SK-N-SH treated with all-trans-retinoic acid at 6 μM for 48 hours (cell line): ENCODE data around the gene CD63.

ENCODE experiments used
- BACH2 ChIP-seq: fragments of 250-450 bp; sonication (Bioruptor Pico); IDR thresholded peaks from 2 replicates; pipeline ENCODE4 v1.9.0; 2021; ENCODE audit warnings: mild to moderate bottlenecking, borderline replicate concordance
- CSDC2 ChIP-seq: fragments of 250-450 bp; sonication (Bioruptor Pico); IDR thresholded peaks from 2 replicates; pipeline ENCODE4 v1.5.0; 2020; ENCODE audit warnings: mild to moderate bottlenecking, moderate library complexity
- ESRRG ChIP-seq: fragments of 250-450 bp; sonication (Bioruptor Pico); IDR thresholded peaks from 2 replicates; pipeline ENCODE4 v1.6.1; 2021; ENCODE audit warnings: mild to moderate bottlenecking
- GLIS3 ChIP-seq: fragments of 250-450 bp; sonication (Bioruptor Pico); IDR thresholded peaks from 2 replicates; pipeline ENCODE4 v1.5.0; 2020; ENCODE audit warnings: mild to moderate bottlenecking, moderate library complexity
- ISL1 ChIP-seq: fragments of 250-450 bp; sonication (Bioruptor Pico); IDR thresholded peaks from 2 replicates; pipeline ENCODE4 v2.1.2; 2022; ENCODE audit warnings: mild to moderate bottlenecking, moderate library complexity
- OSR1 ChIP-seq: fragments of 250-450 bp; sonication (Bioruptor Pico); IDR thresholded peaks from 2 replicates; pipeline ENCODE4 v1.8.0; 2022; ENCODE audit warnings: moderate library complexity, mild to moderate bottlenecking, inconsistent platforms
- PPARA ChIP-seq: fragments of 250-450 bp; sonication (Bioruptor Pico); IDR thresholded peaks from 2 replicates; pipeline ENCODE4 v1.5.0; 2020; ENCODE audit warnings: mild to moderate bottlenecking, borderline replicate concordance
- TCF4 ChIP-seq: fragments of 250-450 bp; sonication (Bioruptor Pico); IDR thresholded peaks from 2 replicates; pipeline ENCODE4 v1.8.0; 2021; ENCODE audit warnings: mild to moderate bottlenecking, moderate library complexity, borderline replicate concordance
- ZC3H10 ChIP-seq: fragments of 250-450 bp; sonication (Bioruptor Pico); IDR thresholded peaks from 2 replicates; pipeline ENCODE4 v1.5.1; 2021; ENCODE audit warnings: mild to moderate bottlenecking, moderate library complexity
- ZFP3 ChIP-seq: fragments of 250-450 bp; sonication (Bioruptor Pico); IDR thresholded peaks from 2 replicates; pipeline ENCODE4 v1.5.0; 2020; ENCODE audit warnings: mild to moderate bottlenecking, moderate library complexity
- ZFP30 ChIP-seq: fragments of 450-650 bp; formaldehyde crosslinking; IDR thresholded peaks from 2 replicates; pipeline ENCODE4 v1.5.0; 2022; ENCODE audit warnings: mild to moderate bottlenecking, moderate library complexity
- TF ChIP-seq, protein P1 (sequence below): fragments of 250-450 bp; sonication (Bioruptor Pico); IDR thresholded peaks from 2 replicates; pipeline ENCODE4 v1.8.0; 2021; ENCODE audit warnings: low read depth, mild to moderate bottlenecking, moderate library complexity, borderline replicate concordance
- TF ChIP-seq, protein P2 (sequence below): fragments of 250-450 bp; sonication (Bioruptor Pico); IDR thresholded peaks from 2 replicates; pipeline ENCODE4 v1.8.0; 2020; ENCODE audit warnings: mild to moderate bottlenecking, moderate library complexity, borderline replicate concordance
- TF ChIP-seq, protein P3 (sequence below): fragments of 250-450 bp; sonication (Bioruptor Pico); IDR thresholded peaks from 2 replicates; pipeline ENCODE4 v1.5.1; 2020; ENCODE audit warnings: low read depth, mild to moderate bottlenecking, moderate library complexity

DNA sequence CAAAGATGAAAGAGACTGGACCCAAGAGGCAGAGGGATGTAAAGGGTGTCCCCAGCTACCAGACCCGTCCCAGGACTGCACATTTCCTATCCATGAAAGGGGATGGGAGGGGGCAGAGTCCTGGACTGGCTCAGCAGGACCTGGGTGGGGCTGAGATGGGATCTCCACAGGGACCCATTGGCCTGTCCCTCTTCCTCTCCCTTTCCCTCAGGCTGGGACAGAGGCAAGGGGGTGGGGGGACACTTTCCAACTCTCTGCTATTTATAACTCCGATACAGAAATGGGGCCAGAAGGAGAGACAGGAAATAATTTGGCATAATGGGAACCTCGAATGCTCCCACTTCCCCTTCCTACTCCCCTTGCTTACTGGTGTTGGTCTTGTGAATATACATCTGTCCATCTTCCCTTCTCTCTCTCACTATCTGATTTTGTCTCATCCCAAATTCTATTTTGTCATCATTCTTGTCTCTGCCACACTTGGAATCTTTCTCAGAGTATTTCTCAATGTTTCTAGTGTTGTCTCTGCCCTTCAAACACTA lies 20.0 kb downstream of the CD63 start:
- TF ChIP-seq ZFP3 (no peak), BACH2 (CRISPR knock-in tag) (no peak), ESRRG (CRISPR knock-in tag) (no peak), ZC3H10 (CRISPR knock-in tag) (no peak), PPARA (no peak), TCF4 (CRISPR knock-in tag) (no peak), GLIS3 (CRISPR knock-in tag) (no peak), CSDC2 (no peak), OSR1 (CRISPR knock-in tag) (no peak), ZFP30 (CRISPR knock-in tag) (no peak), ISL1 (no peak)
- TF ChIP-seq, protein P1, sequence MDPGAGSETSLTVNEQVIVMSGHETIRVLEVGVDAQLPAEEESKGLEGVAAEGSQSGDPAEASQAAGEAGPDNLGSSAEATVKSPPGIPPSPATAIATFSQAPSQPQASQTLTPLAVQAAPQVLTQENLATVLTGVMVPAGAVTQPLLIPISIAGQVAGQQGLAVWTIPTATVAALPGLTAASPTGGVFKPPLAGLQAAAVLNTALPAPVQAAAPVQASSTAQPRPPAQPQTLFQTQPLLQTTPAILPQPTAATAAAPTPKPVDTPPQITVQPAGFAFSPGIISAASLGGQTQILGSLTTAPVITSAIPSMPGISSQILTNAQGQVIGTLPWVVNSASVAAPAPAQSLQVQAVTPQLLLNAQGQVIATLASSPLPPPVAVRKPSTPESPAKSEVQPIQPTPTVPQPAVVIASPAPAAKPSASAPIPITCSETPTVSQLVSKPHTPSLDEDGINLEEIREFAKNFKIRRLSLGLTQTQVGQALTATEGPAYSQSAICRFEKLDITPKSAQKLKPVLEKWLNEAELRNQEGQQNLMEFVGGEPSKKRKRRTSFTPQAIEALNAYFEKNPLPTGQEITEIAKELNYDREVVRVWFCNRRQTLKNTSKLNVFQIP = no peak
- TF ChIP-seq, protein P2, sequence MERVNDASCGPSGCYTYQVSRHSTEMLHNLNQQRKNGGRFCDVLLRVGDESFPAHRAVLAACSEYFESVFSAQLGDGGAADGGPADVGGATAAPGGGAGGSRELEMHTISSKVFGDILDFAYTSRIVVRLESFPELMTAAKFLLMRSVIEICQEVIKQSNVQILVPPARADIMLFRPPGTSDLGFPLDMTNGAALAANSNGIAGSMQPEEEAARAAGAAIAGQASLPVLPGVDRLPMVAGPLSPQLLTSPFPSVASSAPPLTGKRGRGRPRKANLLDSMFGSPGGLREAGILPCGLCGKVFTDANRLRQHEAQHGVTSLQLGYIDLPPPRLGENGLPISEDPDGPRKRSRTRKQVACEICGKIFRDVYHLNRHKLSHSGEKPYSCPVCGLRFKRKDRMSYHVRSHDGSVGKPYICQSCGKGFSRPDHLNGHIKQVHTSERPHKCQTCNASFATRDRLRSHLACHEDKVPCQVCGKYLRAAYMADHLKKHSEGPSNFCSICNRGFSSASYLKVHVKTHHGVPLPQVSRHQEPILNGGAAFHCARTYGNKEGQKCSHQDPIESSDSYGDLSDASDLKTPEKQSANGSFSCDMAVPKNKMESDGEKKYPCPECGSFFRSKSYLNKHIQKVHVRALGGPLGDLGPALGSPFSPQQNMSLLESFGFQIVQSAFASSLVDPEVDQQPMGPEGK (CRISPR knock-in tag) = no peak
- TF ChIP-seq, protein P3, sequence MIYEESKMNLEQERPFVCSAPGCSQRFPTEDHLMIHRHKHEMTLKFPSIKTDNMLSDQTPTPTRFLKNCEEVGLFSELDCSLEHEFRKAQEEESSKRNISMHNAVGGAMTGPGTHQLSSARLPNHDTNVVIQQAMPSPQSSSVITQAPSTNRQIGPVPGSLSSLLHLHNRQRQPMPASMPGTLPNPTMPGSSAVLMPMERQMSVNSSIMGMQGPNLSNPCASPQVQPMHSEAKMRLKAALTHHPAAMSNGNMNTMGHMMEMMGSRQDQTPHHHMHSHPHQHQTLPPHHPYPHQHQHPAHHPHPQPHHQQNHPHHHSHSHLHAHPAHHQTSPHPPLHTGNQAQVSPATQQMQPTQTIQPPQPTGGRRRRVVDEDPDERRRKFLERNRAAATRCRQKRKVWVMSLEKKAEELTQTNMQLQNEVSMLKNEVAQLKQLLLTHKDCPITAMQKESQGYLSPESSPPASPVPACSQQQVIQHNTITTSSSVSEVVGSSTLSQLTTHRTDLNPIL (CRISPR knock-in tag) = no peak
